Airway epithelial cell (primary cell): ENCODE measurements around the gene CA6. TPM values are rescaled to one million over a fixed set of nuclear protein-coding genes. Genes with fewer than 3 reads are reported as not detected.

ENCODE experiments used
- total RNA-seq: library from RNA; depleted of rRNA; stranded (reverse); fragments of >200 nt; gene quantifications from 2 replicates; pipeline ENCODE4 v1.2.3, GENCODE V29; 2015

The CA6 gene
- total RNA-seq, result not detected in 2 replicates

GRCh38 chr1:8945568-8945967 is at the start of gene CA6:
TSS of gene CA6 (plus strand) at chr1:8945868. CDS start at chr1:8945887, 19 bp downstream.

Other genes starting within 250 kb of the CA6 start
- gene RERE, start 128.2 kb upstream of the CA6 start, total RNA-seq, result 13.2 and 21.9 TPM in 2 replicates
- 2,274 and 2,586 TPM in 2 replicates for gene ENO1, start 67.2 kb upstream of the CA6 start, total RNA-seq
- not detected in 2 replicates for gene SLC2A7, start 80.6 kb downstream of the CA6 start, total RNA-seq
- gene SLC2A5, start 123.8 kb downstream of the CA6 start, total RNA-seq, result 0.37 and 0.42 TPM in 2 replicates
- gene GPR157, start 183.2 kb downstream of the CA6 start, total RNA-seq, result 15.1 and 17.8 TPM in 2 replicates